H1 (cell line): ENCODE results near the gene NODAL.

Source experiments
- CREB1 ChIP-seq: IDR thresholded peaks from 2 replicates; pipeline ENCODE4 v1.6.1; 2012; ENCODE audit warnings: inconsistent platforms
- CTCF ChIP-seq, 3 experiments: IDR thresholded peaks; 1 replicate in 2 of 3; 2 replicates in 1 of 3; pipeline versions ENCODE4 v1.5.1 to v1.6.1; 2011; ENCODE audit warnings: low read length in 3 of 3, mild to moderate bottlenecking in 3 of 3, inconsistent platforms in 2 of 3, low read depth in 1 of 3, moderate library complexity in 1 of 3; ENCODE audit not compliant: insufficient read depth in 1 of 3; ENCODE audit errors: control extremely low read depth in 1 of 3
- EZH2 ChIP-seq: fragments of 200-600 bp; sonication (generic); IDR thresholded peaks from 2 replicates; pipeline ENCODE4 v1.7.1; 2012; ENCODE audit warnings: low read depth, mild to moderate bottlenecking, moderate library complexity, low read length, inconsistent platforms; ENCODE audit not compliant: severe bottlenecking
- POLR2A ChIP-seq, 2 experiments: IDR thresholded peaks; 1 replicate in 1 of 2; 2 replicates in 1 of 2; pipeline ENCODE4 v1.6.1; 2011; ENCODE audit warnings: low read depth in 2 of 2, low read length in 2 of 2, mild to moderate bottlenecking in 2 of 2; ENCODE audit errors: control extremely low read depth in 1 of 2
- POLR2AphosphoS5 ChIP-seq: IDR thresholded peaks from 2 replicates; pipeline ENCODE4 v1.6.1; 2011; ENCODE audit warnings: low read depth, low read length
- RFX5 ChIP-seq: IDR thresholded peaks from 2 replicates; pipeline ENCODE4 v1.6.1; 2011; ENCODE audit warnings: low read depth, low read length, improper control_type of control experiment, borderline replicate concordance
- SIX5 ChIP-seq: IDR thresholded peaks from 2 replicates; pipeline ENCODE4 v1.6.1; 2011; ENCODE audit warnings: mild to moderate bottlenecking, low read depth, low read length
- SP2 ChIP-seq: IDR thresholded peaks from 2 replicates; pipeline ENCODE4 v1.6.1; 2012; ENCODE audit warnings: mild to moderate bottlenecking, low read length, inconsistent platforms
- TF ChIP-seq, protein P1 (sequence below): IDR thresholded peaks from 2 replicates; pipeline ENCODE4 v1.6.1; 2011; ENCODE audit warnings: low read length, improper control_type of control experiment

DNA sequence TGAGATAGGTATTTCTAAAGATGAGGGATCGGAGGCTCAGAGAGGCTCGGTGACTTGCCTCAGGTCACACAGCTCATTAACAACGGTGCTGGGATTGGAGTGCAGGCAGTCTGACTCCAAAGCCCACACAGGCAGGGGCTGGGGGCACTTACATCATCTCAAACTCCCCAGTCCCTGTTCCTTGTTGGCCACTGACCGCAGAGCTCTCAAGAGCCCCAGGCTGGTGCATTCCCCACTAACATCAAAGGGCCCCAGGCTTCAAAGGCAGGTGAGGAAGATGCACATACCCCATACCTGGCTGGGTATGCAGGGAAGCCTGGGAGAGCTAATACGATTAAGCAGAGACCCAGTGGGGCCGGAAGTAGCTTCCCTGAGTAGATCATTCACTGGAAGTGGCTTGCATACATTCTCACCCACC lies 13.7 kb upstream of the NODAL start:
- TF ChIP-seq SIX5 (no peak), EZH2 (no peak), CTCF (IDR thresholded peaks at IDR 0.05; ENCODE audit: control extremely low read depth in 1 of 3, insufficient read depth in 1 of 3, low read depth in 1 of 3, low read length in 3 of 3) (no peak), POLR2AphosphoS5 (no peak), CREB1 (peak; percentile 42; the same call in 1 of the 2 replicates), SP2 (no peak), RFX5 (no peak), POLR2A (IDR thresholded peaks at IDR 0.05; ENCODE audit: control extremely low read depth in 1 of 2, low read depth in 2 of 2, low read length in 2 of 2) (no peak)
- TF ChIP-seq, protein P1, sequence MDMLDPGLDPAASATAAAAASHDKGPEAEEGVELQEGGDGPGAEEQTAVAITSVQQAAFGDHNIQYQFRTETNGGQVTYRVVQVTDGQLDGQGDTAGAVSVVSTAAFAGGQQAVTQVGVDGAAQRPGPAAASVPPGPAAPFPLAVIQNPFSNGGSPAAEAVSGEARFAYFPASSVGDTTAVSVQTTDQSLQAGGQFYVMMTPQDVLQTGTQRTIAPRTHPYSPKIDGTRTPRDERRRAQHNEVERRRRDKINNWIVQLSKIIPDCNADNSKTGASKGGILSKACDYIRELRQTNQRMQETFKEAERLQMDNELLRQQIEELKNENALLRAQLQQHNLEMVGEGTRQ = no peak
